Activated CD4-positive, CD25-positive, alpha-beta regulatory T cell treated with anti-CD3 and anti-CD28 coated beads, Interleukin-2, amount 50 U/mL, for 24 hours (primary cell): ENCODE data around the gene RAB3C.
A peak's percentile ranks its signal among the peaks of the same experiment; 100 is the strongest.
"Not testable (repeated sequence)": the region's sequence is repeated elsewhere in the genome, so short reads cannot be mapped to it uniquely, and the experiment has no call there.

Experiments used
- ATAC-seq, 2 donors: fragments of 150-1000 bp; cut with Tn5 transposase; one replicate each; pipeline ENCODE4 v1.10.0; 2021; ENCODE audit warnings: mild to moderate bottlenecking in 1 of 2, moderate library complexity in 1 of 2

Gene RAB3C

GRCh38 chr5:58582803-58583491, at the start of gene RAB3C:
Gene RAB3C, plus strand, starts transcription at chr5:58583075. Its CDS starts 134 bp downstream, at chr5:58583209.
- peak; percentile 78 to 93 for ATAC-seq

- ATAC-seq, result not testable (repeated sequence)
Measured at GRCh38 chr5:58541935-58542334, 40.9 kb upstream of the RAB3C start.

GRCh38 chr5:58542709-58543108, 40.2 kb upstream of the RAB3C start:
- no peak for ATAC-seq

- ATAC-seq, result no peak
Measured at GRCh38 chr5:58543723-58544122, 39.2 kb upstream of the RAB3C start.

- ATAC-seq, result no peak
Measured at GRCh38 chr5:58544195-58544594, 38.7 kb upstream of the RAB3C start.

- no peak for ATAC-seq
Measured at GRCh38 chr5:58544926-58545325, 37.9 kb upstream of the RAB3C start.

GRCh38 chr5:58545912-58546311, 37.0 kb upstream of the RAB3C start:
- no peak for ATAC-seq

GRCh38 chr5:58548068-58548467, 34.8 kb upstream of the RAB3C start:
- ATAC-seq, result no peak

GRCh38 chr5:58551492-58551891, 31.4 kb upstream of the RAB3C start:
- no peak for ATAC-seq

GRCh38 chr5:58557665-58558338, 25.1 kb upstream of the RAB3C start:
- not testable (repeated sequence) for ATAC-seq

GRCh38 chr5:58563016-58563700, 19.7 kb upstream of the RAB3C start:
- ATAC-seq, result not testable (repeated sequence)

GRCh38 chr5:58564043-58564832, 18.6 kb upstream of the RAB3C start:
- ATAC-seq, result not testable (repeated sequence)

GRCh38 chr5:58565033-58565432, 17.8 kb upstream of the RAB3C start:
- no peak for ATAC-seq

GRCh38 chr5:58571501-58571900, 11.4 kb upstream of the RAB3C start:
- no peak for ATAC-seq

GRCh38 chr5:58572973-58573372, 9.9 kb upstream of the RAB3C start:
- ATAC-seq, result not testable (repeated sequence)

- ATAC-seq, result no peak
Measured at GRCh38 chr5:58579781-58580180, 3.1 kb upstream of the RAB3C start.

- ATAC-seq, result no peak
Measured at GRCh38 chr5:58582019-58582802, 664 bp upstream of the RAB3C start.

GRCh38 chr5:58595952-58596351, 13.1 kb downstream of the RAB3C start:
- no peak for ATAC-seq

- no peak for ATAC-seq
Measured at GRCh38 chr5:58598440-58598839, 15.6 kb downstream of the RAB3C start.

GRCh38 chr5:58599217-58599616, 16.3 kb downstream of the RAB3C start:
- no peak for ATAC-seq

GRCh38 chr5:58600613-58601012, 17.7 kb downstream of the RAB3C start:
- not testable (repeated sequence) for ATAC-seq

- not testable (repeated sequence) for ATAC-seq
Measured at GRCh38 chr5:58602889-58603288, 20.0 kb downstream of the RAB3C start.
